HUES6 (cell line): ENCODE measurements around the gene CSTB.
"Not testable (repeated sequence)": the region's sequence is repeated elsewhere in the genome, so short reads cannot be mapped to it uniquely, and the experiment has no call there.

Experiments used
- H3K27ac ChIP-seq: 2 replicates; pipeline ENCODE4 v1.7.0; 2013; ENCODE audit warnings: low read depth, mild to moderate bottlenecking, low read length, inconsistent platforms
- H3K27me3 ChIP-seq: 2 replicates; pipeline ENCODE4 v1.6.1; 2013; ENCODE audit warnings: low read length; ENCODE audit not compliant: control insufficient read depth, insufficient read depth
- H3K36me3 ChIP-seq: 2 replicates; pipeline ENCODE4 v1.6.1; 2013; ENCODE audit warnings: low read length; ENCODE audit not compliant: control insufficient read depth, insufficient read depth
- H3K4me1 ChIP-seq: 2 replicates; pipeline ENCODE4 v1.6.1; 2013; ENCODE audit warnings: low read length; ENCODE audit not compliant: control insufficient read depth, insufficient read depth
- H3K4me3 ChIP-seq: 2 replicates; pipeline ENCODE4 v1.5.1; 2013; ENCODE audit warnings: low read depth, low read length
- H3K9ac ChIP-seq: one replicate; pipeline ENCODE4 v1.6.1; 2013; ENCODE audit warnings: mild to moderate bottlenecking, low read length
- H3K9me3 ChIP-seq: 2 replicates; pipeline ENCODE4 v1.6.1; 2013; ENCODE audit warnings: low read depth, low read length; ENCODE audit not compliant: control insufficient read depth, insufficient read depth

CSTB gene

GRCh38 chr21:43775795-43776430, at the start of gene CSTB:
Gene CSTB (minus strand): TSS chr21:43776308. CDS start chr21:43776269, 39 bp downstream.
- Histone ChIP-seq H3K27me3 (no peaks in the 10 kb centered on the region), H3K27ac (peak within 1 kb of the TSS; percentile 97), H3K4me3 (peak within 1 kb of the TSS; percentile 73), H3K9me3 (no peaks in the 10 kb centered on the region), H3K4me1 (peaks cover 33% of the 10 kb centered on the region), H3K36me3 (peaks cover 19% of the 10 kb centered on the region), H3K9ac (peak within 1 kb of the TSS; percentile 76)

- Histone ChIP-seq H3K27me3 (no peaks in the 10 kb centered on the region), H3K36me3 (no peaks in the 10 kb centered on the region), H3K4me3 (no peak overlapping the region), H3K9ac (no peak overlapping the region), H3K27ac (no peak overlapping the region), H3K9me3 (no peaks in the 10 kb centered on the region), H3K4me1 (peaks cover 12% of the 10 kb centered on the region; the same call in 1 of the 2 replicates)
Observed at GRCh38 chr21:43825242-43825935, 49.3 kb upstream of the CSTB start.

GRCh38 chr21:43824333-43825241, 48.5 kb upstream of the CSTB start:
- H3K27ac ChIP-seq, result no peak overlapping the region

GRCh38 chr21:43822741-43823140, 46.6 kb upstream of the CSTB start:
- not testable (repeated sequence) for H3K27me3 ChIP-seq, H3K36me3 ChIP-seq, H3K9ac ChIP-seq, H3K9me3 ChIP-seq, H3K27ac ChIP-seq, H3K4me3 ChIP-seq
- peaks cover 19% of the 10 kb centered on the region; the same call in 1 of the 2 replicates for H3K4me1 ChIP-seq

More at GRCh38 chr21:43824333-43825241, 48.5 kb upstream of the CSTB start:
- H3K9ac ChIP-seq, result no peak overlapping the region
- H3K4me3 ChIP-seq, result no peak overlapping the region
- no peaks in the 10 kb centered on the region for H3K36me3 ChIP-seq
- no peaks in the 10 kb centered on the region for H3K9me3 ChIP-seq
- peaks cover 12% of the 10 kb centered on the region; the same call in 1 of the 2 replicates for H3K4me1 ChIP-seq
- no peaks in the 10 kb centered on the region for H3K27me3 ChIP-seq

- H3K9me3 ChIP-seq, H3K27ac ChIP-seq, H3K36me3 ChIP-seq, H3K9ac ChIP-seq, H3K4me3 ChIP-seq, H3K27me3 ChIP-seq: not testable (repeated sequence)
- peaks cover 19% of the 10 kb centered on the region; the same call in 1 of the 2 replicates for H3K4me1 ChIP-seq
Observed at GRCh38 chr21:43822166-43822565, 46.1 kb upstream of the CSTB start.

GRCh38 chr21:43820466-43820865, 44.4 kb upstream of the CSTB start:
- H3K4me3 ChIP-seq, result no peak overlapping the region
- H3K27me3 ChIP-seq, result no peaks in the 10 kb centered on the region
- no peak overlapping the region for H3K27ac ChIP-seq
- H3K4me1 ChIP-seq, result peaks cover 6% of the 10 kb centered on the region; the same call in 1 of the 2 replicates
- H3K36me3 ChIP-seq, result no peaks in the 10 kb centered on the region
- H3K9me3 ChIP-seq, result no peaks in the 10 kb centered on the region; the same call in 1 of the 2 replicates
- H3K9ac ChIP-seq, result no peak overlapping the region

- Histone ChIP-seq H3K27me3 (no peaks in the 10 kb centered on the region), H3K9ac (no peak overlapping the region), H3K36me3 (no peaks in the 10 kb centered on the region), H3K4me1 (peaks cover 8% of the 10 kb centered on the region), H3K4me3 (no peak overlapping the region), H3K9me3 (no peaks in the 10 kb centered on the region; the same call in 1 of the 2 replicates), H3K27ac (no peak overlapping the region)
Observed at GRCh38 chr21:43819511-43820405, 43.6 kb upstream of the CSTB start.

GRCh38 chr21:43818685-43819084, 42.6 kb upstream of the CSTB start:
- Histone ChIP-seq H3K4me3 (no peak overlapping the region), H3K9ac (no peak overlapping the region), H3K4me1 (peaks cover 16% of the 10 kb centered on the region), H3K27ac (no peak overlapping the region), H3K9me3 (no peaks in the 10 kb centered on the region; the same call in 1 of the 2 replicates), H3K27me3 (no peaks in the 10 kb centered on the region), H3K36me3 (no peaks in the 10 kb centered on the region)

GRCh38 chr21:43817157-43818086, 41.3 kb upstream of the CSTB start:
- no peak overlapping the region for H3K27ac ChIP-seq
- H3K4me1 ChIP-seq, result peaks cover 22% of the 10 kb centered on the region

More at GRCh38 chr21:43817157-43818086, 41.3 kb upstream of the CSTB start:
- no peaks in the 10 kb centered on the region; the same call in 1 of the 2 replicates for H3K9me3 ChIP-seq
- H3K27me3 ChIP-seq, result no peaks in the 10 kb centered on the region
- no peak overlapping the region for H3K4me3 ChIP-seq
- no peak overlapping the region for H3K9ac ChIP-seq
- no peaks in the 10 kb centered on the region for H3K36me3 ChIP-seq
